Measurements from ENCODE around the gene ATAD3A. TPM values are rescaled to one million over a fixed set of nuclear protein-coding genes. Genes with fewer than 3 reads are reported as not detected.

ATAD3A gene
- total RNA-seq, 1 donor from 2014 or later: 6.8 TPM

- peaks cover 9 to 17% (median 16%) of the 10 kb centered on the region in 3 donors for H3K36me3 ChIP-seq (ENCODE audit: control insufficient read depth in 3 of 3, insufficient read depth in 3 of 3, low read length in 3 of 3)
- no peak overlapping the region for H3K4me3 ChIP-seq (ENCODE audit: low read length in 3 of 3)
- no peaks in the 10 kb centered on the region for H3K9me3 ChIP-seq (ENCODE audit: control insufficient read depth in 3 of 3, low read length in 3 of 3)
- peaks cover 7 to 23% (median 19%) of the 10 kb centered on the region in 3 donors for H3K4me1 ChIP-seq (ENCODE audit: control insufficient read depth in 3 of 3, insufficient read depth in 3 of 3, low read length in 3 of 3)
- H3K27ac ChIP-seq (ENCODE audit: low read depth, low read length): peak overlapping the region; percentile 44
- H3K27me3 ChIP-seq (ENCODE audit: control insufficient read depth in 3 of 3, insufficient read depth in 3 of 3, low read length in 3 of 3): no peaks in the 10 kb centered on the region
- H3K9ac ChIP-seq (ENCODE audit: low read depth in 1 of 3, low read length in 3 of 3): peak overlapping the region in 2 of 3 donors; percentile 32 to 62
These were observed 31.1 kb downstream of the ATAD3A start for GRCh38 chr1:1542766-1543705.

- no peak overlapping the region for H3K4me3 ChIP-seq (ENCODE audit: low read length in 3 of 3)
- no peaks in the 10 kb centered on the region for H3K27me3 ChIP-seq (ENCODE audit: control insufficient read depth in 3 of 3, insufficient read depth in 3 of 3, low read length in 3 of 3)
- H3K36me3 ChIP-seq (ENCODE audit: control insufficient read depth in 3 of 3, insufficient read depth in 3 of 3, low read length in 3 of 3): peaks cover 9 to 17% (median 16%) of the 10 kb centered on the region in 3 donors
- H3K4me1 ChIP-seq (ENCODE audit: control insufficient read depth in 3 of 3, insufficient read depth in 3 of 3, low read length in 3 of 3): peaks cover 7 to 23% (median 19%) of the 10 kb centered on the region in 3 donors
- no peaks in the 10 kb centered on the region for H3K9me3 ChIP-seq (ENCODE audit: control insufficient read depth in 3 of 3, low read length in 3 of 3)
- peak overlapping the region in 1 of 3 donors; percentile 74 for H3K9ac ChIP-seq (ENCODE audit: low read depth in 1 of 3, low read length in 3 of 3)
- peak overlapping the region; percentile 44 for H3K27ac ChIP-seq (ENCODE audit: low read depth, low read length)
These were observed 31.7 kb downstream of the ATAD3A start for GRCh38 chr1:1543706-1544099.

DNA sequence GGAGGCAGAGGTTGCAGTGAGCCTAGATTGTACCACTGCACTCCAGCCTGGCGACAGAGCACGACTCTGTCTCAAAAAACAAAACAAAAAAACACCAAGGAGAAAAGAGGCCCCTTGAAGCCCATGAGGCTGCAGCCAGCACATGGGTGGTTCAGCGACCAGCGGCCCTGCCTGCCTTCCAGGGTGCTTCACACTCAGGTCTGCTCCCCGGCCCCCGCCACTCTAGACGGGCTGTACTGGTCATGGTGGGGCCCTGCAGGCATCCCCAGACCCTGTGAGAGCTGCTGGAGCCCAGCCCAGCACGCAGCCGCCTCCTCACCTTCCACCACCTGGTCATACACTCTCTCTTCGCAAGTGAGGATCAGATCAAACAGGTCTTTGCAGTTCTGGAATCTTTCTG lies 32.6 kb downstream of the ATAD3A start:
- Histone ChIP-seq H3K36me3 (ENCODE audit: control insufficient read depth in 3 of 3, insufficient read depth in 3 of 3, low read length in 3 of 3) (peaks cover 9 to 18% (median 16%) of the 10 kb centered on the region in 3 donors), H3K27me3 (ENCODE audit: control insufficient read depth in 3 of 3, insufficient read depth in 3 of 3, low read length in 3 of 3) (no peaks in the 10 kb centered on the region), H3K9me3 (ENCODE audit: control insufficient read depth in 3 of 3, low read length in 3 of 3) (no peaks in the 10 kb centered on the region), H3K4me1 (ENCODE audit: control insufficient read depth in 3 of 3, insufficient read depth in 3 of 3, low read length in 3 of 3) (peaks cover 7 to 19% (median 11%) of the 10 kb centered on the region in 3 donors), H3K27ac (ENCODE audit: low read depth, low read length) (no peak overlapping the region), H3K4me3 (ENCODE audit: low read length in 3 of 3) (no peak overlapping the region), H3K9ac (ENCODE audit: low read depth in 1 of 3, low read length in 3 of 3) (no peak overlapping the region)

- Histone ChIP-seq H3K36me3 (ENCODE audit: control insufficient read depth in 3 of 3, insufficient read depth in 3 of 3, low read length in 3 of 3) (peaks cover 7 to 18% (median 16%) of the 10 kb centered on the region in 3 donors), H3K27ac (ENCODE audit: low read depth, low read length) (no peak overlapping the region), H3K27me3 (ENCODE audit: control insufficient read depth in 3 of 3, insufficient read depth in 3 of 3, low read length in 3 of 3) (no peaks in the 10 kb centered on the region)
These were observed 34.2 kb downstream of the ATAD3A start for GRCh38 chr1:1545946-1546737.

DNA sequence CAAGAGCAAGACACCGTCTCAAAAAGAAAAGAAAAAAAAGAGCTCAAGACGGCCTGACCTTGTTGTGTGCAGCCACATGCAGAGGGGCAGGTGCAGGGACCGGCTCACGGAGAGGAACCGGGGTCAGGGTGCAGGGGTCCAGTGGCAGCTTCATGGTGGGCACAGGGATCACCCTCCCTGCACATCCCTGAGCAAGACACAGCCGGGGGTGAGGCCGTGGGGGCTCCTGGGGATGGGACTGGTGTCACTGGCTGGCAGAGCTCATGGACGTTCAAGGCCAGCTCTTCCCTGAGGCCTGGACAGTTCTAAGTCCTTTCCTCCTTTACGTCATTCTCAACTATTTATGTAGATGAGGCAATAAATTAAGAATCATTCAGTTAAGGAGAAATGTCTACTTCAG lies 35.0 kb downstream of the ATAD3A start:
- Histone ChIP-seq H3K27me3 (ENCODE audit: control insufficient read depth in 3 of 3, insufficient read depth in 3 of 3, low read length in 3 of 3) (no peaks in the 10 kb centered on the region), H3K9ac (ENCODE audit: low read depth in 1 of 3, low read length in 3 of 3) (peak overlapping the region in 1 of 3 donors; percentile 16), H3K4me1 (ENCODE audit: control insufficient read depth in 3 of 3, insufficient read depth in 3 of 3, low read length in 3 of 3) (peaks cover 17 to 28% (median 26%) of the 10 kb centered on the region in 3 donors), H3K36me3 (ENCODE audit: control insufficient read depth in 3 of 3, insufficient read depth in 3 of 3, low read length in 3 of 3) (peaks cover 3 to 14% (median 8%) of the 10 kb centered on the region in 3 donors), H3K27ac (ENCODE audit: low read depth, low read length) (no peak overlapping the region), H3K4me3 (ENCODE audit: low read length in 3 of 3) (no peak overlapping the region), H3K9me3 (ENCODE audit: control insufficient read depth in 3 of 3, low read length in 3 of 3) (no peaks in the 10 kb centered on the region)

More at GRCh38 chr1:1545946-1546737, 34.2 kb downstream of the ATAD3A start:
- no peak overlapping the region for H3K4me3 ChIP-seq (ENCODE audit: low read length in 3 of 3)
- peaks cover 13 to 23% (median 18%) of the 10 kb centered on the region in 3 donors for H3K4me1 ChIP-seq (ENCODE audit: control insufficient read depth in 3 of 3, insufficient read depth in 3 of 3, low read length in 3 of 3)
- no peak overlapping the region for H3K9ac ChIP-seq (ENCODE audit: low read depth in 1 of 3, low read length in 3 of 3)
- no peaks in the 10 kb centered on the region for H3K9me3 ChIP-seq (ENCODE audit: control insufficient read depth in 3 of 3, low read length in 3 of 3)

- Histone ChIP-seq H3K27ac (ENCODE audit: low read depth, low read length) (no peak overlapping the region), H3K9ac (ENCODE audit: low read depth in 1 of 3, low read length in 3 of 3) (no peak overlapping the region), H3K9me3 (ENCODE audit: control insufficient read depth in 3 of 3, low read length in 3 of 3) (no peaks in the 10 kb centered on the region), H3K4me3 (ENCODE audit: low read length in 3 of 3) (no peak overlapping the region), H3K27me3 (ENCODE audit: control insufficient read depth in 3 of 3, insufficient read depth in 3 of 3, low read length in 3 of 3) (no peaks in the 10 kb centered on the region), H3K4me1 (ENCODE audit: control insufficient read depth in 3 of 3, insufficient read depth in 3 of 3, low read length in 3 of 3) (peaks cover 20 to 33% (median 30%) of the 10 kb centered on the region in 3 donors), H3K36me3 (ENCODE audit: control insufficient read depth in 3 of 3, insufficient read depth in 3 of 3, low read length in 3 of 3) (peaks cover 3 to 12% (median 6%) of the 10 kb centered on the region in 3 donors)
These were observed 35.5 kb downstream of the ATAD3A start for GRCh38 chr1:1547476-1547875.

GRCh38 chr1:1548591-1548990 lies 36.6 kb downstream of the ATAD3A start:
- no peak overlapping the region for H3K4me3 ChIP-seq (ENCODE audit: low read length in 3 of 3)
- peaks cover 0 to 6% (median 3%) of the 10 kb centered on the region in 3 donors for H3K36me3 ChIP-seq (ENCODE audit: control insufficient read depth in 3 of 3, insufficient read depth in 3 of 3, low read length in 3 of 3)
- H3K4me1 ChIP-seq (ENCODE audit: control insufficient read depth in 3 of 3, insufficient read depth in 3 of 3, low read length in 3 of 3): peaks cover 21 to 31% (median 27%) of the 10 kb centered on the region in 3 donors
- no peaks in the 10 kb centered on the region for H3K27me3 ChIP-seq (ENCODE audit: control insufficient read depth in 3 of 3, insufficient read depth in 3 of 3, low read length in 3 of 3)
- no peak overlapping the region for H3K27ac ChIP-seq (ENCODE audit: low read depth, low read length)
- no peak overlapping the region for H3K9ac ChIP-seq (ENCODE audit: low read depth in 1 of 3, low read length in 3 of 3)
- no peaks in the 10 kb centered on the region for H3K9me3 ChIP-seq (ENCODE audit: control insufficient read depth in 3 of 3, low read length in 3 of 3)

GRCh38 chr1:1550087-1550486 lies 38.1 kb downstream of the ATAD3A start:
- H3K4me3 ChIP-seq (ENCODE audit: low read length in 3 of 3): no peak overlapping the region
- no peaks in the 10 kb centered on the region for H3K9me3 ChIP-seq (ENCODE audit: control insufficient read depth in 3 of 3, low read length in 3 of 3)
- no peaks in the 10 kb centered on the region for H3K27me3 ChIP-seq (ENCODE audit: control insufficient read depth in 3 of 3, insufficient read depth in 3 of 3, low read length in 3 of 3)
- peaks cover 0 to 6% (median 3%) of the 10 kb centered on the region in 3 donors for H3K36me3 ChIP-seq (ENCODE audit: control insufficient read depth in 3 of 3, insufficient read depth in 3 of 3, low read length in 3 of 3)
- peak overlapping the region in 1 of 3 donors; percentile 71 for H3K9ac ChIP-seq (ENCODE audit: low read depth in 1 of 3, low read length in 3 of 3)
- H3K27ac ChIP-seq (ENCODE audit: low read depth, low read length): peak overlapping the region; percentile 46
- peaks cover 28 to 41% (median 36%) of the 10 kb centered on the region in 3 donors for H3K4me1 ChIP-seq (ENCODE audit: control insufficient read depth in 3 of 3, insufficient read depth in 3 of 3, low read length in 3 of 3)

DNA sequence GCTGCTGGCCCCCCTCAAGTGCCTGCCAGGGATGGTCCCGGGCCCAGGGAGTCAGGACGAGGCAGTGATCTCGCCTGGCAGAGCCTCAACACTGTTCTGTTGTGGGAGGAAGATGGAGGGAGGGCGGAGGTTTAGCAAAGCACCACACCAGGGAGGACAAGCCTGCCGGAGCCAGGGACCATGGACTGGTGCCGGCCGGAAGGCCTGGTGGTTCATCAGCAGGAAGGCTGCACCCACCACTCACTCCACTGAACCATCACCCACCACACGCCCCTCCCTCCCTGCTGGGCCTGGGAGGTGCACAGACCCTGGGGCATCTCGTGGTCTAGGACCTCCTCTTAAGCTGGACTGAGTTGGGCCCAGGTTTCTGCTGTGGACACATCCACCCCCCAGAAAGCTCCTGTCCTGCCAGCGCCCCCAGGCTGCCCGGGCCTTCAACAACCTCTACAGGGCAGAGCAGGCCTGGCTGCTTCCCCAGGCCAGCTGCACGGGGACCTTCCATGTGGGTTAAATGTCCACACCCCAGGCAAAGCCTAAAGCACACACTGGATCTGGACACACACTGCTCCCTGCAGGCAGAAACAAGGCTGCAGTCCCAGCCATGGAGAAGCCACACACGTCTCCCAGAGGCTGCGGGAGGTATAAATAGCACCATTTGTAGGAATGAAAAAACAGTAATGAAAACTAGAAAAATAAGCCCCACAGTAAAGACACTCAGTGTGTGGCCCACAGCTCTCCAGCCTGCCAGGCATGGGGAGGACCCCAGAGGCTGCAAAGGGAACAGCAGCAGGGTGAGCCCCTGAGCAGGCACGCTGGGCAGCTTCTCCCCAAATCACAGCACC lies 38.9 kb downstream of the ATAD3A start:
- Histone ChIP-seq H3K27ac (ENCODE audit: low read depth, low read length) (peak overlapping the region; percentile 46), H3K4me1 (ENCODE audit: control insufficient read depth in 3 of 3, insufficient read depth in 3 of 3, low read length in 3 of 3) (peaks cover 28 to 48% (median 43%) of the 10 kb centered on the region in 3 donors), H3K9ac (ENCODE audit: low read depth in 1 of 3, low read length in 3 of 3) (peak overlapping the region in 2 of 3 donors; percentile 13 to 71), H3K4me3 (ENCODE audit: low read length in 3 of 3) (peak overlapping the region in 2 of 3 donors; percentile 13 to 14), H3K9me3 (ENCODE audit: control insufficient read depth in 3 of 3, low read length in 3 of 3) (no peaks in the 10 kb centered on the region), H3K36me3 (ENCODE audit: control insufficient read depth in 3 of 3, insufficient read depth in 3 of 3, low read length in 3 of 3) (peaks cover 0 to 6% (median 3%) of the 10 kb centered on the region in 3 donors), H3K27me3 (ENCODE audit: control insufficient read depth in 3 of 3, insufficient read depth in 3 of 3, low read length in 3 of 3) (no peaks in the 10 kb centered on the region)
